NT2/D1 (cell line): ENCODE results near the gene NECTIN4.

ENCODE experiments used
- SUZ12 ChIP-seq: IDR thresholded peaks from 2 replicates; pipeline ENCODE4 v1.6.1; 2011; ENCODE audit not compliant: insufficient read length, insufficient read depth; ENCODE audit errors: extremely low read depth
- YY1 ChIP-seq: IDR thresholded peaks from 2 replicates; pipeline ENCODE4 v1.6.1; 2011; ENCODE audit not compliant: insufficient read length, insufficient read depth
- ZNF274 ChIP-seq: IDR thresholded peaks from 2 replicates; pipeline ENCODE4 v1.6.1; 2011; ENCODE audit warnings: mild to moderate bottlenecking, low read depth, low read length

DNA sequence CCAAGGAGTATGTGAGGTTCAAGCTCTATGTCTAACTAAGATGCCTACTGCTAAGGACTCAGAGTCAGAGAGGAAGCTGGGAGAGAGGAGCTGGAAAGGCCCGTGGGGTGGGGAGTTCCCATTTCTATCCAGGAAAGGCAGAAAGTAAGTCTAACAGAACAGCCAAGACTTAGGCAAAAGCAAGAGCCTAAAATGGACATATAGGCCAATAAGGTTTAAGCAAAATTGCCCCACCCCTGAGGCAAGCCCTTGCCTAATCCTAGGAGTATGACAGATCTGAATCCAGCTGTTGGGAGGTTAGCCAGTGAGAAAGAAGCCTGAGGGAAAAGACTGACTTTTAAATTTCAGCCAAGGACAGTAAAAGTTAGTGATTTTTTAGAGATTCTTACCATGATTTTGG lies 7.2 kb upstream of the NECTIN4 start:
- no peak for TF ChIP-seq ZNF274
- TF ChIP-seq YY1 = no peak
- TF ChIP-seq SUZ12 = no peak
